ENCODE results near the gene SLC13A5. TPM values are rescaled to one million over a fixed set of nuclear protein-coding genes. Genes with fewer than 3 reads are reported as not detected.
"Not testable (repeated sequence)": the region's sequence is repeated elsewhere in the genome, so short reads cannot be mapped to it uniquely, and the experiment has no call there.

SLC13A5 gene
- total RNA-seq, 2 experiments from 2014 or later = not detected

GRCh38 chr17:6657633-6658287, 55.4 kb downstream of the SLC13A5 start:
- TF ChIP-seq, protein P1, sequence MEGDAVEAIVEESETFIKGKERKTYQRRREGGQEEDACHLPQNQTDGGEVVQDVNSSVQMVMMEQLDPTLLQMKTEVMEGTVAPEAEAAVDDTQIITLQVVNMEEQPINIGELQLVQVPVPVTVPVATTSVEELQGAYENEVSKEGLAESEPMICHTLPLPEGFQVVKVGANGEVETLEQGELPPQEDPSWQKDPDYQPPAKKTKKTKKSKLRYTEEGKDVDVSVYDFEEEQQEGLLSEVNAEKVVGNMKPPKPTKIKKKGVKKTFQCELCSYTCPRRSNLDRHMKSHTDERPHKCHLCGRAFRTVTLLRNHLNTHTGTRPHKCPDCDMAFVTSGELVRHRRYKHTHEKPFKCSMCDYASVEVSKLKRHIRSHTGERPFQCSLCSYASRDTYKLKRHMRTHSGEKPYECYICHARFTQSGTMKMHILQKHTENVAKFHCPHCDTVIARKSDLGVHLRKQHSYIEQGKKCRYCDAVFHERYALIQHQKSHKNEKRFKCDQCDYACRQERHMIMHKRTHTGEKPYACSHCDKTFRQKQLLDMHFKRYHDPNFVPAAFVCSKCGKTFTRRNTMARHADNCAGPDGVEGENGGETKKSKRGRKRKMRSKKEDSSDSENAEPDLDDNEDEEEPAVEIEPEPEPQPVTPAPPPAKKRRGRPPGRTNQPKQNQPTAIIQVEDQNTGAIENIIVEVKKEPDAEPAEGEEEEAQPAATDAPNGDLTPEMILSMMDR (IDR thresholded peaks at IDR 0.05) = no peak
- ATAC-seq (ENCODE audit: poor library complexity) (no peak), DNase-seq (no peak)
- peaks cover 48% of the 10 kb centered on the region for H3K4me1 Mint-ChIP-seq (ENCODE audit: low read depth)
- ChIA-PET CTCF (no interaction called here), POLR2A (interaction anchor here (1.0 to 1.1 kb wide), 2 partner anchors 17 to 1737 kb away, joined by 3 to 13 read pairs; partner anchors contain the start of genes KIAA0753 and TXNDC17)
- H3K4me3 ChIP-seq (ENCODE audit: low read length) = peak overlapping the region; percentile 66
- H3K27me3 ChIP-seq (ENCODE audit: control insufficient read depth in 1 of 2, insufficient read depth in 2 of 2, low read length in 2 of 2) = peaks cover 0 to 4% of the 10 kb centered on the region in 2 experiments
- H3K36me3 ChIP-seq (ENCODE audit: insufficient read depth, low read length) = peaks cover 4% of the 10 kb centered on the region
- H3K4me1 ChIP-seq (ENCODE audit: insufficient read depth, low read length) = peaks cover 34% of the 10 kb centered on the region
- peak overlapping the region; percentile 96 for H3K27ac Mint-ChIP-seq
- peaks cover 14% of the 10 kb centered on the region for H3K36me3 Mint-ChIP-seq (ENCODE audit: low read depth)
- intact Hi-C loops (cut with DNase I, micrococcal nuclease) = no loop called here
- peak overlapping the region; percentile 97 for H3K4me3 Mint-ChIP-seq
- H3K27me3 Mint-ChIP-seq = no peaks in the 10 kb centered on the region
- H3K9me3 Mint-ChIP-seq = no peaks in the 10 kb centered on the region
- H3K27ac ChIP-seq (ENCODE audit: low read depth in 1 of 2, low read length in 2 of 2) = peak overlapping the region; percentile 36 to 53
- no peaks in the 10 kb centered on the region for H3K9me3 ChIP-seq (ENCODE audit: control insufficient read depth in 1 of 2, insufficient read depth in 1 of 2, low read length in 2 of 2)

- CTCF ChIA-PET; H3K9me3 ChIP-seq (ENCODE audit: control insufficient read depth in 1 of 2, insufficient read depth in 1 of 2, low read length in 2 of 2); intact Hi-C loops (cut with DNase I, micrococcal nuclease); H3K27me3 Mint-ChIP-seq; H3K36me3 ChIP-seq (ENCODE audit: insufficient read depth, low read length); H3K9me3 Mint-ChIP-seq; H3K27me3 ChIP-seq (ENCODE audit: control insufficient read depth in 1 of 2, insufficient read depth in 2 of 2, low read length in 2 of 2): not testable (repeated sequence)
- Histone ChIP-seq H3K4me3 (ENCODE audit: low read length) (peak overlapping the region; percentile 66), H3K27ac (ENCODE audit: low read depth in 1 of 2, low read length in 2 of 2) (peak overlapping the region; percentile 36 to 53), H3K4me1 (ENCODE audit: insufficient read depth, low read length) (peaks cover 40% of the 10 kb centered on the region)
- DNase-seq (peak; percentile 53 to 87 (median 64)), ATAC-seq (ENCODE audit: poor library complexity) (peak; percentile 94)
- peaks cover 54% of the 10 kb centered on the region for H3K4me1 Mint-ChIP-seq (ENCODE audit: low read depth)
- H3K4me3 Mint-ChIP-seq = peak overlapping the region; percentile 97
- peak overlapping the region; percentile 96 for H3K27ac Mint-ChIP-seq
- POLR2A ChIA-PET = interaction anchor here (0.8 to 1.1 kb wide), 3 partner anchors 16 to 1737 kb away, joined by 3 to 13 read pairs (median 3); partner anchors contain the start of genes KIAA0753, SLC16A13 and TXNDC17
- peaks cover 14% of the 10 kb centered on the region for H3K36me3 Mint-ChIP-seq (ENCODE audit: low read depth)
Observed at GRCh38 chr17:6656797-6657632, 56.2 kb downstream of the SLC13A5 start.

DNA sequence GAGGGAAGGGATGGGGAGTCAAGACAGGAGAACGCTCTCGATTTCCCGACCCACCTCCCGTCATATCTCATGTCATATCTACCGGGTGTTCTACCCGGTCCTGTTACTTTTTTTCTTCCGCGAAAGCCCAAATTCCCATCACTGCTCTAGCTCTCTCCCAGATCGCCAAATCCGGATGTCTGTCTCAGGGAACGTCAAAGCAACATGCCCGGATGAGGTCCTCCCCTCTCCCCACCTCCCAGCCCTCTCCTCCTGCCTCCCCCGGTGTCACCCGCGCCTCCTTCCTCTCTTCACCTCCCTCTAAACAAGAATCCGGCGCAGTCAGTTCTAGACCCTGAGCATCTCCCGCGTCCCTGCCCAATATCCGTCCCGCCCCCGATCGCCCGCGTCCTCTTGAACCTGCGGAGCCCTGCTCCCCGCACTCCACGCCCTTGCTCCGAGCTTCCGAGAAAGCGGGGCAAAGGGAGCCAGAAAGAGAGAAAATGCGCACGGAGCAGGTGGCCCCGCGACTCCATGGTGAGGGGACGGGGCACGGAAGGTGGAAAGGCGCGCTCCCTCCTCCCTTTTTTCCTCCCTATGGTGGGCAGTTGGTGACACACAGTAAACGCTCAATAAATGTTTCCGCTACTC, 57.3 kb downstream of the SLC13A5 start:
- H3K9me3 Mint-ChIP-seq; CTCF ChIA-PET; H3K36me3 ChIP-seq (ENCODE audit: insufficient read depth, low read length); POLR2A ChIA-PET; H3K9me3 ChIP-seq (ENCODE audit: control insufficient read depth in 1 of 2, insufficient read depth in 1 of 2, low read length in 2 of 2); H3K27me3 ChIP-seq (ENCODE audit: control insufficient read depth in 1 of 2, insufficient read depth in 2 of 2, low read length in 2 of 2); H3K27me3 Mint-ChIP-seq; H3K27ac ChIP-seq (ENCODE audit: low read depth in 1 of 2, low read length in 2 of 2); DNase-seq; intact Hi-C loops (cut with DNase I, micrococcal nuclease); ATAC-seq (ENCODE audit: poor library complexity): not testable (repeated sequence)
- peak overlapping the region; percentile 84 for H3K4me3 Mint-ChIP-seq
- H3K4me1 ChIP-seq (ENCODE audit: insufficient read depth, low read length) = peaks cover 46% of the 10 kb centered on the region
- H3K36me3 Mint-ChIP-seq (ENCODE audit: low read depth) = peaks cover 13% of the 10 kb centered on the region
- H3K4me3 ChIP-seq (ENCODE audit: low read length) = peak overlapping the region; percentile 66
- peak overlapping the region; percentile 66 for H3K27ac Mint-ChIP-seq
- peaks cover 58% of the 10 kb centered on the region for H3K4me1 Mint-ChIP-seq (ENCODE audit: low read depth)
